OCI-LY7 (cell line): Measurements from ENCODE around the gene HIVEP3. TPM values are rescaled to one million over a fixed set of nuclear protein-coding genes. Genes with fewer than 3 reads are reported as not detected.

ENCODE experiments used
- BruUV-seq: library from RNA; stranded (reverse); fragments of 400-500 nt; replicated peaks from 2 replicates; lab custom pipeline; 2021; lab: Mats Ljungman, UMichigan
- CTCF ChIA-PET: fragments of 300-600 bp; sonication (Branson Sonifier 250); formaldehyde crosslinking; loops from one replicate; lab custom pipeline; 2022; ENCODE audit warnings: antibody characterized with exemption; ENCODE audit not compliant: unreplicated experiment; lab: Charles Lee
- POLR2A ChIA-PET: fragments of 300-600 bp; sonication (Branson Sonifier 250); formaldehyde crosslinking; loops from one replicate; lab custom pipeline; 2022; ENCODE audit warnings: antibody characterized with exemption; lab: Charles Lee
- DNase-seq: peaks from one replicate; pipeline ENCODE4 v3.0.0-alpha.2; 2015; ENCODE audit warnings: low spot score
- H2AFZ ChIP-seq: fragments of 200-600 bp; sonication (generic), shearing (Covaris generic); 2 replicates; pipeline ENCODE4 v1.6.1; 2014; ENCODE audit warnings: mild to moderate bottlenecking, antibody characterized with exemption, low read length, moderate library complexity
- H3K27ac ChIP-seq: fragments of 200-600 bp; sonication (generic); 2 replicates; pipeline ENCODE4 v1.5.1; 2014; ENCODE audit warnings: mixed run types, low read depth, mild to moderate bottlenecking, moderate library complexity, low read length, inconsistent platforms; ENCODE audit not compliant: poor library complexity, severe bottlenecking
- H3K36me3 ChIP-seq: fragments of 200-600 bp; sonication (generic); 2 replicates; pipeline ENCODE4 v1.6.1; 2014; ENCODE audit warnings: mild to moderate bottlenecking, antibody characterized with exemption, low read length, moderate library complexity, mixed read lengths; ENCODE audit not compliant: insufficient read depth
- H3K4me1 ChIP-seq: fragments of 200-600 bp; sonication (generic); 2 replicates; pipeline ENCODE4 v1.5.1; 2014; ENCODE audit warnings: mild to moderate bottlenecking, low read length; ENCODE audit not compliant: insufficient read depth, poor library complexity, severe bottlenecking
- H3K4me2 ChIP-seq: fragments of 200-600 bp; sonication (generic); 2 replicates; pipeline ENCODE4 v1.6.1; 2014; ENCODE audit warnings: mild to moderate bottlenecking, low read length
- H3K4me3 ChIP-seq: fragments of 200-600 bp; sonication (generic); 2 replicates; pipeline ENCODE4 v1.5.1; 2014; ENCODE audit warnings: mild to moderate bottlenecking, low read depth, low read length; ENCODE audit not compliant: poor library complexity, severe bottlenecking
- H3K79me2 ChIP-seq: fragments of 200-600 bp; sonication (generic); 2 replicates; pipeline ENCODE4 v1.6.1; 2016; ENCODE audit warnings: low read depth, mild to moderate bottlenecking, low read length, moderate library complexity, mixed read lengths; ENCODE audit not compliant: insufficient read depth
- H3K9me2 ChIP-seq: fragments of 200-600 bp; sonication (generic); 2 replicates; pipeline ENCODE4 v1.6.1; 2016; ENCODE audit warnings: mild to moderate bottlenecking, low read length, mixed read lengths; ENCODE audit not compliant: insufficient read depth
- H3K9me3 ChIP-seq: fragments of 200-600 bp; sonication (generic); 2 replicates; pipeline ENCODE4 v1.6.1; 2014; ENCODE audit warnings: mild to moderate bottlenecking, mixed run types, low read length, mixed read lengths
- H4K20me1 ChIP-seq: fragments of 200-600 bp; sonication (generic); 2 replicates; pipeline ENCODE4 v1.6.1; 2014; ENCODE audit warnings: mild to moderate bottlenecking, antibody characterized with exemption, low read length, moderate library complexity, mixed read lengths; ENCODE audit not compliant: insufficient read depth
- EZH2phosphoT487 ChIP-seq: fragments of 200-600 bp; sonication (generic); IDR thresholded peaks from 2 replicates; pipeline ENCODE4 v1.6.1; 2018; ENCODE audit warnings: low read depth, borderline replicate concordance, mild to moderate bottlenecking, mixed run types, antibody characterized with exemption, low read length, moderate library complexity, mixed read lengths
- intact Hi-C: fragments of 100-400 bp; cut with micrococcal nuclease; formaldehyde crosslinking; loops from one replicate; pipeline ENCODE4 v1.10.0; 2022; ENCODE audit not compliant: unreplicated experiment
- total RNA-seq, 2 experiments: library from RNA; depleted of rRNA in 1 of 2; stranded (reverse); fragments of >200 nt in 1 of 2; shearing (Covaris generic) in 1 of 2; gene quantifications; 2 replicates each; pipeline ENCODE4 v1.2.3, GENCODE V29; 2014 to 2022
- TF ChIP-seq, protein P1 (sequence below): fragments of 200-600 bp; sonication (generic); conservative IDR thresholded peaks from 2 replicates; pipeline ENCODE4 v1.5.1; 2014; ENCODE audit warnings: mild to moderate bottlenecking, antibody characterized with exemption, low read length, moderate library complexity, mixed read lengths

The HIVEP3 gene
- total RNA-seq, 2 experiments from 2014 or later: 0.53 to 0.60 TPM

GRCh38 chr1:41483001-41483850, 435.5 kb downstream of the HIVEP3 start:
- H3K27ac ChIP-seq: no peak overlapping the region
- ChIA-PET CTCF (no interaction called here), POLR2A (no interaction called here)
- no peak for DNase-seq
- TF ChIP-seq, protein P1, sequence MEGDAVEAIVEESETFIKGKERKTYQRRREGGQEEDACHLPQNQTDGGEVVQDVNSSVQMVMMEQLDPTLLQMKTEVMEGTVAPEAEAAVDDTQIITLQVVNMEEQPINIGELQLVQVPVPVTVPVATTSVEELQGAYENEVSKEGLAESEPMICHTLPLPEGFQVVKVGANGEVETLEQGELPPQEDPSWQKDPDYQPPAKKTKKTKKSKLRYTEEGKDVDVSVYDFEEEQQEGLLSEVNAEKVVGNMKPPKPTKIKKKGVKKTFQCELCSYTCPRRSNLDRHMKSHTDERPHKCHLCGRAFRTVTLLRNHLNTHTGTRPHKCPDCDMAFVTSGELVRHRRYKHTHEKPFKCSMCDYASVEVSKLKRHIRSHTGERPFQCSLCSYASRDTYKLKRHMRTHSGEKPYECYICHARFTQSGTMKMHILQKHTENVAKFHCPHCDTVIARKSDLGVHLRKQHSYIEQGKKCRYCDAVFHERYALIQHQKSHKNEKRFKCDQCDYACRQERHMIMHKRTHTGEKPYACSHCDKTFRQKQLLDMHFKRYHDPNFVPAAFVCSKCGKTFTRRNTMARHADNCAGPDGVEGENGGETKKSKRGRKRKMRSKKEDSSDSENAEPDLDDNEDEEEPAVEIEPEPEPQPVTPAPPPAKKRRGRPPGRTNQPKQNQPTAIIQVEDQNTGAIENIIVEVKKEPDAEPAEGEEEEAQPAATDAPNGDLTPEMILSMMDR: no peak
- no peak for TF ChIP-seq EZH2phosphoT487
- intact Hi-C loops: no loop called here
- no TSS peak for BruUV-seq
- no peaks in the 10 kb centered on the region for H3K4me1 ChIP-seq
- no peaks in the 10 kb centered on the region for H3K9me3 ChIP-seq
- no peaks in the 10 kb centered on the region for H3K9me2 ChIP-seq
- H3K79me2 ChIP-seq: no peaks in the 10 kb centered on the region
- H4K20me1 ChIP-seq: no peaks in the 10 kb centered on the region
- no peak overlapping the region for H3K4me3 ChIP-seq
- H3K4me2 ChIP-seq: no peak overlapping the region
- no peaks in the 10 kb centered on the region for H3K36me3 ChIP-seq
- H2AFZ ChIP-seq: no peak overlapping the region

DNA sequence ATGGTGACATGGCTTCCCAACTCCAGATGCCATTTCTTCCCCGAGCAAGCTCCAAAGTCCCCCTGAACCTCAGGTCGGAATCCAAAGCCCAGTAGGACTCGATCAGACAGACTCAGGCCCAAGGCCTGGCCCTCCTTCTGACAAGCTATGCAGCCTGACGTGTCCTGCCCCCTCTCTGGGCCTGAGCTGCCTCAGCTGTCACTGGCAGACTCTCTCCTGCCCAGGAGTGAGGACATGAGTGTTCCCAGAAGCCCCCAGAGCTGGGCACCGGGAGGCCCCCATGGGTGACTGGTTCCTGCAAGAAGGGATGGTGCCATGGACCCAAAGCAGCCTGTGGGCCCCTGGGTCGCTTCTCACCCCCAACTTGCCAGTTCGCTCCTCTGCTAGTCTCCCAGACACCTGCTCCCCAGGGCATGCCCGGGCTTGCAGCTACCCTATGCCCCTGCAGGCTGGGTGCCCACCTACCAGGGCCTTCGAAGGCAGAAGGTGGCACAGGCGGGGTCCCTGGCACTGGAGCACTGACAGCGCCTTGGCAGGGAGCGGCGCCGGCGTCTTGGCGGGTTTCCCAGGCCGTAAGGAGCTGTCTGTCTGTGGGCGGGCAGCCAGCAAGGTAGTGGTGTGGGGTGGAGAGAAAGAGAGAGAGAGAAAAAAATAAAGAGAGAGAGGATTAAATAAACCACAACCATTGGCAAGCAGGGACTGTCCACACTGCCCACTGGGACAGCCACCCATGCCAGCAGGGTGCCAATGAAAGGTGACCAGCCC, 436.5 kb downstream of the HIVEP3 start:
- TF ChIP-seq, protein P1: no peak
- TF ChIP-seq EZH2phosphoT487: no peak
- no peak overlapping the region for H3K4me2 ChIP-seq
- H3K9me2 ChIP-seq: no peaks in the 10 kb centered on the region
- no peak overlapping the region for H2AFZ ChIP-seq
- H3K79me2 ChIP-seq: no peaks in the 10 kb centered on the region
- no peak overlapping the region for H3K4me3 ChIP-seq
- ChIA-PET POLR2A (no interaction called here), CTCF (no interaction called here)
- no peaks in the 10 kb centered on the region for H3K36me3 ChIP-seq
- H3K27ac ChIP-seq: no peak overlapping the region
- no TSS peak for BruUV-seq
- H4K20me1 ChIP-seq: no peaks in the 10 kb centered on the region
- no peaks in the 10 kb centered on the region for H3K9me3 ChIP-seq
- H3K4me1 ChIP-seq: no peaks in the 10 kb centered on the region
- intact Hi-C loops: no loop called here
- no peak for DNase-seq
